Measurements from ENCODE around the gene PDCD6IP. TPM values are rescaled to one million over a fixed set of nuclear protein-coding genes. Genes with fewer than 3 reads are reported as not detected.
"Not testable (repeated sequence)": the region's sequence is repeated elsewhere in the genome, so short reads cannot be mapped to it uniquely, and the experiment has no call there.

The PDCD6IP gene
- total RNA-seq, 2 donors from 2014 or later = 117 to 151 TPM

DNA sequence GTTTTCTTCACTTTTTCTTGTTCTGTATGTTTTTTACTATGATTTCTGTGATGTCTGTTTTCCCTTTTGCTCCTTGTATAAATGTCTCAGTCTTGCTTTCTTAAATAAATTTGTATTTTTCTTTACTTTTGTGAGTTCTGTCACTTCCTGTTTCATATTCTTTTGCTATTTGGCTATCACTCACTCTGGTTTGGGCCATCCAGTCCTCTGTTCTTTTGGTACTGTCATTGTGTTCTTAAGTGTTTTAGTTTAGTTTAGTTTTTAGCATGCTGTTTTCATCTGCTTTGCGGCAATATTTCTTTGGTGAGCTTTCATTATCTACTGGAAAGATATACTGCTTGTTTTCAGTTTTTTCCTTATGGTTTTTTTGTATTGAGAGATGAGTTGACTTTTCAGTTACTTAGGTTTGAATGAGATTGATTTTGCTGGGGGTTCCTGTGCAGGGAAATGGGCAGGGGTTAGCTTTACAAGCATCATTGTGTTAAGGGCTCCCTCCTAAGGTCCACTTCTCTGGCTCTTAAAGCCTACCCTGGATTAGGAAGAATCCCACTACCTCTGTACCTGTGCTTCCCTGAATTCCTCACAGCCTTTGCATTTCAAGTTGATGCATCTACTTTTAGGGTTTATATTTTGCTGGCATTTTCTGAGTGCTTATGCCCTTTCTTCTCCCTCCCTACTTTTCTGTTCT is 35.1 kb downstream of the PDCD6IP start:
- ATAC-seq (ENCODE audit: insufficient number of reproducible peaks, low FRiP score, low read depth) = no peak
- TF ChIP-seq, protein P1, sequence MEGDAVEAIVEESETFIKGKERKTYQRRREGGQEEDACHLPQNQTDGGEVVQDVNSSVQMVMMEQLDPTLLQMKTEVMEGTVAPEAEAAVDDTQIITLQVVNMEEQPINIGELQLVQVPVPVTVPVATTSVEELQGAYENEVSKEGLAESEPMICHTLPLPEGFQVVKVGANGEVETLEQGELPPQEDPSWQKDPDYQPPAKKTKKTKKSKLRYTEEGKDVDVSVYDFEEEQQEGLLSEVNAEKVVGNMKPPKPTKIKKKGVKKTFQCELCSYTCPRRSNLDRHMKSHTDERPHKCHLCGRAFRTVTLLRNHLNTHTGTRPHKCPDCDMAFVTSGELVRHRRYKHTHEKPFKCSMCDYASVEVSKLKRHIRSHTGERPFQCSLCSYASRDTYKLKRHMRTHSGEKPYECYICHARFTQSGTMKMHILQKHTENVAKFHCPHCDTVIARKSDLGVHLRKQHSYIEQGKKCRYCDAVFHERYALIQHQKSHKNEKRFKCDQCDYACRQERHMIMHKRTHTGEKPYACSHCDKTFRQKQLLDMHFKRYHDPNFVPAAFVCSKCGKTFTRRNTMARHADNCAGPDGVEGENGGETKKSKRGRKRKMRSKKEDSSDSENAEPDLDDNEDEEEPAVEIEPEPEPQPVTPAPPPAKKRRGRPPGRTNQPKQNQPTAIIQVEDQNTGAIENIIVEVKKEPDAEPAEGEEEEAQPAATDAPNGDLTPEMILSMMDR (IDR thresholded peaks at IDR 0.05) = no peak

DNA sequence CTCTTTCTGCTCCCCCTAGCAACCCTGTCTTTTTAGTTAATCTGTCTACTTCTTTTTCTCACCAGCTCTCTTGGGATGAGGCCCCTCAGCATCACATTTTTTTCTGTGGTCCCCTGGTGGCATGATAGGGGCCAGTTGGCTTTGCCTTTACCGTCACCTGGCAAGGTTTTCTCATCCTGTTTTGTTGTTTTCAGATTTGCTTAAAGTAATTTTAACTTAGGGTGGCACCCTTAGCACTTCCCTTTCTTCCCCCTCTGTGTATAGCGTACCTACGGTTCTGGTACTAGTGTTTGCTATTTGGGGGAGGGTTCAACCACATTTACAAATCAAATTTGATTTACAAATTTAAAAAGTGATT is 35.6 kb downstream of the PDCD6IP start:
- no peak overlapping the region for H3K27ac ChIP-seq
- H3K27me3 ChIP-seq (replicated peaks; ENCODE audit: insufficient read depth) = no peaks in the 10 kb centered on the region
- H3K9me3 ChIP-seq = no peaks in the 10 kb centered on the region
- ATAC-seq (ENCODE audit: insufficient number of reproducible peaks, low FRiP score, low read depth) (no peak), DNase-seq (ENCODE audit: low spot score) (no peak)
- H3K36me3 ChIP-seq = peaks cover 7% of the 10 kb centered on the region
- TF ChIP-seq, protein P1 (IDR thresholded peaks at IDR 0.05) = no peak
- no peak overlapping the region for H3K4me3 ChIP-seq
- no peaks in the 10 kb centered on the region for H3K4me1 ChIP-seq (ENCODE audit: control insufficient read depth in 1 of 2, low read depth in 2 of 2)

More for the DNA sequence above, 35.1 kb downstream of the PDCD6IP start:
- H3K36me3 ChIP-seq = peaks cover 11% of the 10 kb centered on the region
- DNase-seq (ENCODE audit: low spot score) = no peak
- H3K9me3 ChIP-seq = no peaks in the 10 kb centered on the region
- no peaks in the 10 kb centered on the region for H3K4me1 ChIP-seq (ENCODE audit: control insufficient read depth in 1 of 2, low read depth in 2 of 2)
- no peaks in the 10 kb centered on the region for H3K27me3 ChIP-seq (replicated peaks; ENCODE audit: insufficient read depth)
- H3K4me3 ChIP-seq = no peak overlapping the region
- no peak overlapping the region for H3K27ac ChIP-seq

DNA sequence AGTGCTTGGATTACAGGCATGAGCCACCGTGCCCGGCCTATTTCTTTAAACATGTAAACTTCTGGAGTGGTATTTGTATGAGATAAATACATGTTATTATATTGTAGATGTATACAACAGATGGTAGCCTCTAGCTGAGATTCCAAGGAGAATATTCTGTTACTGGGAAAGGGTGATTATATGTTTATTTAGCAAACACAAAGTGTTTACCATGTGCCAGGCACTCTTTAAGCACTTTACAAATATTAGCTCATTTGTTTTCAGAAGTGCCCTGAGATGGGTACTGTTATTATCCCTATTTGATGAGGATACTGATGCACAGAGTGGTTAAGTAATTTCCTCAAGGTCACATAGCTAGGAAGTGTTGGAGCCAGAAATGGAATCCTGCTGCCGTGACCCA is 38.8 kb downstream of the PDCD6IP start:
- peaks cover 15% of the 10 kb centered on the region for H3K36me3 ChIP-seq

DNA sequence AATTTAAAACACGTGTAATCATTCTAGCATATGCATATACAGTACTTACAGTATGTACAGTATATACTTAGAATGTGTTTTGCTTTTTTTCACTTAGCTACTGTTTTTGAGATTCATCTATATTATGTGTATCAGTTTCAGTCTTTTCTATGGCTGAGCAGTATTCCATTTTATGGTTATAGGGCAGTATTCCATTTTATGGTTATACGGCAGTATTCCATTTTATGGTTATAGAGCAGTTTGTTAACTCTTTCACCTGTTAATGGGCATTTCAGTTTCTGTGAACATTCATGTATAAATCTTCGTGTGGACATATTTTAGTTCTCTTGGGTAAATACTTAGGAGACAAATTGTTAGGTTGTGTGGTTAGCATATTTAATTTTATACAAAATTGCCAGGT is 40.9 kb downstream of the PDCD6IP start:
- TF ChIP-seq, protein P1 (IDR thresholded peaks at IDR 0.05) = no peak
- Histone ChIP-seq H3K4me3 (no peak overlapping the region), H3K27ac (no peak overlapping the region), H3K4me1 (ENCODE audit: control insufficient read depth in 1 of 2, low read depth in 2 of 2) (no peaks in the 10 kb centered on the region), H3K36me3 (peaks cover 12% of the 10 kb centered on the region), H3K9me3 (no peaks in the 10 kb centered on the region), H3K27me3 (replicated peaks; ENCODE audit: insufficient read depth) (no peaks in the 10 kb centered on the region)
- ATAC-seq (ENCODE audit: insufficient number of reproducible peaks, low FRiP score, low read depth) = no peak
- DNase-seq (ENCODE audit: low spot score) = no peak

More for the DNA sequence above, 38.8 kb downstream of the PDCD6IP start:
- not testable (repeated sequence) for H3K4me3 ChIP-seq; DNase-seq (ENCODE audit: low spot score); H3K9me3 ChIP-seq; ATAC-seq (ENCODE audit: insufficient number of reproducible peaks, low FRiP score, low read depth); H3K27ac ChIP-seq; H3K4me1 ChIP-seq (ENCODE audit: control insufficient read depth in 1 of 2, low read depth in 2 of 2); H3K27me3 ChIP-seq (replicated peaks; ENCODE audit: insufficient read depth)

DNA sequence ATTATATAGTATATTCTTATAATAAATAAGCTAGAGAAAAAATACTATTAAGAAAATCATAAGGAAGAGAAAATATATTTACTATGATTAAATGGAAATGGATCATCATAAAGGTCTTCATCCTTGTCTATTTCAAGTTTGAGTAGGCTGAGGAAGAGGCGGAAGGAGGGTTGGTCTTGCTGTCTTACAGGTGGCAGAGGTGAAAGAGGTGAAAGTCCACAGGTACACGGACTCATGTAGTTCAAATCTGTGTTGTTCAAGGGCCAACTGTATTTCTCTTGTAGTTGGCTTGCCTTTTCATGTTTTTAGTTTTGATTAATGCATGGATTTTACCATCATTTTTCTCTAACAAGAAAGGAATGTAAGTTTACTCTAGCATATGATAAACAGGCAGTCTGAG is 41.7 kb downstream of the PDCD6IP start:
- TF ChIP-seq, protein P1 (IDR thresholded peaks at IDR 0.05) = no peak
- no peak for DNase-seq (ENCODE audit: low spot score)
- H3K36me3 ChIP-seq = peaks cover 15% of the 10 kb centered on the region
- H3K27me3 ChIP-seq (replicated peaks; ENCODE audit: insufficient read depth) = no peaks in the 10 kb centered on the region
- no peak for ATAC-seq (ENCODE audit: insufficient number of reproducible peaks, low FRiP score, low read depth)
- H3K27ac ChIP-seq = no peak overlapping the region
- no peaks in the 10 kb centered on the region for H3K4me1 ChIP-seq (ENCODE audit: control insufficient read depth in 1 of 2, low read depth in 2 of 2)
- no peak overlapping the region for H3K4me3 ChIP-seq
- no peaks in the 10 kb centered on the region for H3K9me3 ChIP-seq
